ENCODE measurements around the gene CEP295NL.
"Not testable (repeated sequence)": the region's sequence is repeated elsewhere in the genome, so short reads cannot be mapped to it uniquely, and the experiment has no call there.

Gene CEP295NL

DNA sequence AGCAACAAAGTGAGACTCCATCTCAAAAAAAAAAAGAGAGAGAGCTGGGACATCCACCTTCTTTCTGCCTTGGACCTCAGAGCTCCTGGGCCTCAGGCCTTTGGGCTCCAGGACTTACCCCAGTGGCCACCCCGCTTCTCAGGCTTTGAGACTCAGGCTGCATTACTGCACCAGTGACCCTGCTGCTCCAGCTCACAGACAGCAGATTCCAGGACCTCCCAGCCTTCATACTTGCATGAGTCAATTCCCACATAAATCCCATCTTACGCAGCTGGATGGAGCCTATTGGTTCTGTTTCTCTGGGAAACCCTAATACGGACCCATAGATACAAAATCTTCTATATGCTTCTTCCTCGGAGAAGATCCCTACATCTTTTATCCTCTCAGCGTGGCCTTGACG, 2.1 kb upstream of the CEP295NL start:
- DNase-seq (ENCODE audit: low spot score): no peak

GRCh38 chr17:78904371-78904770, 1.4 kb upstream of the CEP295NL start:
- DNase-seq (ENCODE audit: low spot score): no peak

GRCh38 chr17:78902231-78902630, 770 bp downstream of the CEP295NL start:
- not testable (repeated sequence) for DNase-seq (ENCODE audit: low spot score)

- no peak for DNase-seq (ENCODE audit: low spot score)
These were observed 1.2 kb downstream of the CEP295NL start for GRCh38 chr17:78901806-78902205.

DNA sequence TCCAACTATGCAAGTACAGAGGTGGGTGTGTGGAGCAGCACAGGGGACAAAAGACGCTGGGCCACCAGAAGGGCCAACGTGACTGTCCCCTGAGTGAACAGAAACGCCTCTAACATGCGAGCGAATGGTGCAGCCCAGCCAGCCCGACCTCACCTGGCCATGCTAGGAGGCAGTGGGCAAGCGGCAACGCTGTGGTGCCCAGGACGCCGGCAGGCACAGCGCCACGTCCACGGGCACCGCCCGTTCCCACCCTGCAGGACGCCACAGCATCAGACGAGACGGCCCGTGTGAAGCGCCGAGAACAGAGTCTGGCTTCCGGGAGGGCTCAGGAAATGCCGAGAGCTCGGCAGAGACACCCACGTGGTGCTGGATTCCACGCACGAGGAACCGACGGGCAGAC, 2.2 kb downstream of the CEP295NL start:
- no peak for DNase-seq (ENCODE audit: low spot score)

DNA sequence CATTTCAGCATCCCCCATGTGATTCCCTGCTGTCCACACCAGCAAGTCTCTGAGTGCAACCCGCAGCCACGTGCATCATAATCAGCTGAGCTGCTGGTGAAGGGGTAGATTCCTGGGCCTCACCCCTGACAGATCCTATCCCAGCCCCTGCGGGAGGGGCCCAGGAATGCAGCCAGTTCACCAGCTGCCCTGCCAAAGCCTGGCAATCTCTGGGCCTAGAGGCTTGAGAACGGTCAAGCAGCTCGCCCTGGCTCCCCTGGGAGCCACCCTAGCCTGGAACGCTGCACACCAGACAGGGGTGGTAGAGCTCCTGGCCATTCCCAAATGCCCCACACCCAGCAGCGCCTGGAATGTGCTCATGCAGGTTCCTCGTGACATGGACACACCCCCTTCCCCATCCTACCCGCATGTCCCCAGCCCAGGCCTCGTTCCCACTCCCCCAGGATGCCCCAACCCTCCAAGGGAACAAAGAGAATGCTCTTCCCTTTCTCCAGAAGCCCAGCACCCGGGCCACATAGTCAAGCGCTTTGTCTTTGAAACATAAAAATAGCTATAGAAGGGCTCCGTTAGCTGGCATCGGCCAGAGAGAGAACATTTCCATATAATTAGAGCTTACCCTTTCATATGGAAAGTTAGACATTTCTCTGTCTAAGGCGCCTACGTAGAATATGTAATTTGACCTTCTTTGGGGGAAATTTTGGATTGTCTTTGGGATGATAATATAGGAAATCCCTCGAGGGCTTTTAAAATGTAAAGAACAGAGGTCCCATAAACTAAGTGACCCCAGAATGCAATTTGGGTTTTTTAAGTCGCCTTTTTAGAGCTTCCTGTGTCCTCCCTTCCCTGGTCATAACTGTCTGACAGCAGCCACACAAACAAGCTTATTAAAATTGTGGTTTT, 3.4 kb downstream of the CEP295NL start:
- no peak for DNase-seq (ENCODE audit: low spot score)

DNA sequence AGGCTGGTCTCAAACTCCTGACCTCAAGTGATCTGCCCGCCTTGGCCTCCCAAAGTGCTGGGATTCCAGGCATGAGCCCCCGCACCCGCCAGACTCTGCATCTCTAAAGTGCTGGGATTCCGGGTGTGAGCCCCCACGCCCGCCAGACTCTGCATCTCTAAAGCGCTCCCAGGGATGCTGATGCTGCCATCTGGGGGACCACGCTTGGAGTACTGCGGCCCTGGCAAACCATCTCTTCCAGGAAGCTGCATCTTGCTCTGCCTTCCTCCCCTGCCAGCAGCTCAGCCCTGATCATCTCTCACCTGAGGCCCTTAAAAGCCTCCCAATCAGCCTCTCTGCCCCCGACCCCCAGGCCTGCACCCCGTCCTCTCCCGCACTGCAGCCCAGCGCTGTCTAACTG, 4.1 kb downstream of the CEP295NL start:
- no peak for DNase-seq (ENCODE audit: low spot score)

- no peak for DNase-seq (ENCODE audit: low spot score)
These were observed 4.7 kb downstream of the CEP295NL start for GRCh38 chr17:78898075-78898836.

DNA sequence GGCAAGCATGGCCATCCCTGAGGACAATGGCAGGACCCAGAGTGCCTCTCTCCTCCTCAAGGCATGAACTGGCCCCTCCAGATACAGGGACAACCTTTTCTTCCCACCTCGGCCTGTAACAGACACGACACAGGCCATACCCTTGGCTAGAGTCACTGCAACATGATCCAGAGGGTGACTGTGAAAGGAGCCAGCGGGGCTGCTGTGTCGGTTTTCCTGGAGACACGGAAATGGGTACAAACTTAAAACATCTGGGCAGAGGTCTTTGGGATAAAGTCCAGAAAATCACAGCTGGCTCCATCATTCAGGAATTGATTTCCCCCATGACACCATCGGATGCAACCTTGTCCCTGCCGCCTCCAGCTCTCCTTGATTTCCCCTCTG, 5.3 kb downstream of the CEP295NL start:
- DNase-seq (ENCODE audit: low spot score): no peak

- no peak for DNase-seq (ENCODE audit: low spot score)
These were observed 6.0 kb downstream of the CEP295NL start for GRCh38 chr17:78896834-78897663.

DNA sequence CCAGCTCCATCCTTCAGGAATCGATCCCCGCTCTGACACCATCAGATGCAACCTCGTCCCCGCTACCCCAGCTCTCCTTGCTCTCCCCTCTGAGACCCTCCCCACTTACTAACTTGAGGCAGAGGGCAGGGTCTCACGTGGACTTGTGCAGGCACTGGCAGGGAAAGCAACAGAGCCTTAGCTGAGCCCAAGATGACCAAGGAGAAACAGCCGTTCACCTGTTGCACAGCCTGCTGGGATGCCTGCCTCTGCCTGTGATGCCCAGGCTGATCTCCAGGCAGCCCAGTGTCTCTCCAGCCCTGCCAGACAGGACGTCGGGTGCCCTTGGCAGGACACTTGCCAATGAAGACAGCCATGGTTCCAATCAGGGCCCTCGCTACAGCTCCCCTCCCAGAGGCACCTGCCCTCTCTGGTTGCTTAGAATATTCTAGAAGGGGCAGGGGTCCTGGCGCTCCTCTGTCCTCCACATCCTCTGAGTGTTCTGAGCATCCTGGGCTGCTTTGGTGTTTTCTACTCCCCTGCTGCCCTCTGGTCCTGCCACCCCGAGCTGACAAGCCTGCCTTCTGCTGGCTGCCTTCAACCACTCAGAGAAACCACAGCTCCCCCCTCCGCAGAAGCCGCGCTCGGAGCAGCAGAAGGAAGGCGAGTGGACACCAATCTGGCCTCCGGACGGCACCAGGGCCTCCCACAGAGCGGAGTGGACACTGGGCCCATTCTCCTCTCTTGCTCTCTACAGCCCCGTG, 6.7 kb downstream of the CEP295NL start:
- DNase-seq (ENCODE audit: low spot score): no peak

DNA sequence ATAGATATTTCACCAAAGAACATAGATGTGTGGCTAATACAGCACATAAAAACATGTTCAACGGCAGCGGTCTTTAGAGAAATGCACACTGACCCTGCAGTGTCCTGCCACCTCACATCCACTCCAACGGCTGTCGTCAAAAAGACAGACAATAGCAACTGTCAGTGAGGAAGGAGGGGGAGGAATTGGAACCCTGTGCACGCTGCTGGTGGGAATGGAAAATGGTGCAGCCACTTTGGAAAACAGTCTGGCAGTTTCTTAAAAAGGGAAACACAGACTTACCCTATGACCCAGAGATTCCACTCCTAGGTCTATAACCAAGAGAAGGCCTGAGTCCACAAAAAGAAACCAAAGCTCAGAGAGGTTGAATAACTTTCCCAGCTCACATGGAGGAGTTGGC, 7.7 kb downstream of the CEP295NL start:
- no peak for DNase-seq (ENCODE audit: low spot score)

GRCh38 chr17:78893684-78894083, 9.3 kb downstream of the CEP295NL start:
- DNase-seq (ENCODE audit: low spot score): no peak

- no peak for DNase-seq (ENCODE audit: low spot score)
These were observed 10.0 kb downstream of the CEP295NL start for GRCh38 chr17:78892936-78893379.

GRCh38 chr17:78892520-78892919, 10.5 kb downstream of the CEP295NL start:
- no peak for DNase-seq (ENCODE audit: low spot score)

DNA sequence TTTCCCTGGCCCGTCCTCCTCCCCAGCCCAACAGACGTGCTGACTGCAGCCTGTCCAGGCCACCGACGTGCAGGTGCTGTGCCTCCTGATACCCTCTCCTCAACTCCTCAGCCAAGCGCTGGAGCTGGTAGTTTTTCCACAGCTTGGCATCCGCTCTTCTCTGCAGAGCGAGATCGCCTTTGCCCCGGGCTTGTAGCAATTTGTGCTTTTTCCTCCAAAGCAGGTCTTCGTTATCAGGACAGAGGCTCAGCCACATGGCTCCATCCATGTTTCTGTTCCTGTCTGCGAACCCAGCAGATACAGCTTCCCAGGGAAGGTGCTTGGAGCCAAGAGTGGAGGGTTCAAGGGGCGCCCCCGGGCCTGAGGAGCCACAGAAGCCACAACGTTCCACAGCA, 10.9 kb downstream of the CEP295NL start:
- DNase-seq (ENCODE audit: low spot score): no peak

DNA sequence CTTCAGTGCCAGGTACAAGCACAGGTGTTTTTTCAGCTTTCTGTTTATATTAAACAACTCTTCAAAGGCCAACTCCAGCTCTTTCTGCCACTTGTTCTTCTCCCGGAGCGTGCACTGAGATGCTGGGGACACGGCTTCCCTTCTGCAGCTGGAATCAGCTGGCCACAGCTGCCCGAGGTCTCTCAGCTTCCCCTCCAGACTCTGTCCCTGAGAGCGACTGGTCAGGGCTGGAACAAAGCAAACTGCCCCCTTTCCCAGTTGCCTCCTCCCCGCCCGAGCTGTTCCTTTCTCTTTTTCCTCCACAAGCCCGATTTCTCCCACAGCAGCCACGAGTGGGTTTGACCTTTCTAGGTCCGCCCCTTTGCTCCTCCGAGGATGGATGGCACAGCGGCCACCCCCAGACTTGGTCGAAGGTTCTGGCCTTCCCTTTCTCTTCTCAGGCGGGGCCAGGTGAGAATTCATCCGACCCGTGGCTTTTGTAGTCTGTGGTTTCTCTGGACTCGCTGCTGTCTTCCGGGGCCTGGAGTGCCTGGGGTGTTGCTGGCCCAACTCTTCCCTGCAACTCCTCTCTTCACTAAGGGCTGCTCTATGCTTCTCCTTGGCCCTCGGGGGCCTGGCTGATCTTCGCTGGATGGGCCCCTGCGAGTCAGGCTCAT, 11.5 kb downstream of the CEP295NL start:
- no peak for DNase-seq (ENCODE audit: low spot score)

DNA sequence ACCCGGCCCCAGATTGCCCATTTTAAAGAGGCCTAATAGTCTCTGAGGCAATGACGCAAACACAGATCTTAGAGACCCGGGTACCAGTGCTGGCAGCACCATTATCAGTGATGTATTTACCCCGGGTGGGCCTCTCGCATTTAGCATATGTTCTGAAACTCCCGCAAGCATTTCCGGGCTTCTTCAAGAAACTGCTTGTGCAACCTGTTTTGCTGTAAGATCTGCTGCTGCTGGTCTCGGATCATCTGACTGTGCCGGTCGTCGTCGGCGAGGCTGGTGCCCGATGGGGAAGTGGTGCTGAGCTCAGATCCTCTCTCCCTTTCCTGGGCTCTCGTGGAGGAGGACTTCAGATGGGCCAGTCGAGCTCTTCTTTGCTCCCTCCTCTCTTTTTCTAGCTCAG, 12.5 kb downstream of the CEP295NL start:
- peak; percentile 48 for DNase-seq (ENCODE audit: low spot score)

- DNase-seq (ENCODE audit: low spot score): not testable (repeated sequence)
These were observed 12.9 kb downstream of the CEP295NL start for GRCh38 chr17:78890096-78890495.

GRCh38 chr17:78889531-78889930, 13.5 kb downstream of the CEP295NL start:
- no peak for DNase-seq (ENCODE audit: low spot score)

- DNase-seq (ENCODE audit: low spot score): no peak
These were observed 14.0 kb downstream of the CEP295NL start for GRCh38 chr17:78888941-78889518.
